Measurements from ENCODE around the gene CCNK.

- TF ChIP-seq RARB (CRISPR knock-in tag; IDR thresholded peaks at IDR 0.05) (no peak), CTCF (IDR thresholded peaks at IDR 0.05) (no peak), BCL3 (IDR thresholded peaks at IDR 0.05) (no peak), PBX3 (IDR thresholded peaks at IDR 0.05) (no peak), EHMT2 (IDR thresholded peaks at IDR 0.05; ENCODE audit: low read depth) (no peak), NR3C1 (IDR thresholded peaks at IDR 0.05) (no peak), MYC (IDR thresholded peaks at IDR 0.05; ENCODE audit: borderline replicate concordance, low read length) (no peak), CEBPB (IDR thresholded peaks at IDR 0.05) (no peak), EP300 (IDR thresholded peaks at IDR 0.05) (no peak), ELK1 (IDR thresholded peaks at IDR 0.05; ENCODE audit: low read depth, low read length) (no peak), CBX8 (IDR thresholded peaks at IDR 0.05) (no peak)
- TF ChIP-seq, protein P1, sequence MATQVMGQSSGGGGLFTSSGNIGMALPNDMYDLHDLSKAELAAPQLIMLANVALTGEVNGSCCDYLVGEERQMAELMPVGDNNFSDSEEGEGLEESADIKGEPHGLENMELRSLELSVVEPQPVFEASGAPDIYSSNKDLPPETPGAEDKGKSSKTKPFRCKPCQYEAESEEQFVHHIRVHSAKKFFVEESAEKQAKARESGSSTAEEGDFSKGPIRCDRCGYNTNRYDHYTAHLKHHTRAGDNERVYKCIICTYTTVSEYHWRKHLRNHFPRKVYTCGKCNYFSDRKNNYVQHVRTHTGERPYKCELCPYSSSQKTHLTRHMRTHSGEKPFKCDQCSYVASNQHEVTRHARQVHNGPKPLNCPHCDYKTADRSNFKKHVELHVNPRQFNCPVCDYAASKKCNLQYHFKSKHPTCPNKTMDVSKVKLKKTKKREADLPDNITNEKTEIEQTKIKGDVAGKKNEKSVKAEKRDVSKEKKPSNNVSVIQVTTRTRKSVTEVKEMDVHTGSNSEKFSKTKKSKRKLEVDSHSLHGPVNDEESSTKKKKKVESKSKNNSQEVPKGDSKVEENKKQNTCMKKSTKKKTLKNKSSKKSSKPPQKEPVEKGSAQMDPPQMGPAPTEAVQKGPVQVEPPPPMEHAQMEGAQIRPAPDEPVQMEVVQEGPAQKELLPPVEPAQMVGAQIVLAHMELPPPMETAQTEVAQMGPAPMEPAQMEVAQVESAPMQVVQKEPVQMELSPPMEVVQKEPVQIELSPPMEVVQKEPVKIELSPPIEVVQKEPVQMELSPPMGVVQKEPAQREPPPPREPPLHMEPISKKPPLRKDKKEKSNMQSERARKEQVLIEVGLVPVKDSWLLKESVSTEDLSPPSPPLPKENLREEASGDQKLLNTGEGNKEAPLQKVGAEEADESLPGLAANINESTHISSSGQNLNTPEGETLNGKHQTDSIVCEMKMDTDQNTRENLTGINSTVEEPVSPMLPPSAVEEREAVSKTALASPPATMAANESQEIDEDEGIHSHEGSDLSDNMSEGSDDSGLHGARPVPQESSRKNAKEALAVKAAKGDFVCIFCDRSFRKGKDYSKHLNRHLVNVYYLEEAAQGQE (IDR thresholded peaks at IDR 0.05): no peak
Measured at GRCh38 chr14:99524091-99524661, 43.0 kb downstream of the CCNK start.
